ENCODE measurements around the gene CLRN3. TPM values are rescaled to one million over a fixed set of nuclear protein-coding genes. Genes with fewer than 3 reads are reported as not detected.

CLRN3 gene
- total and polyA plus RNA-seq, 9 donors, result 0.24 TPM; not detected in 8

DNA sequence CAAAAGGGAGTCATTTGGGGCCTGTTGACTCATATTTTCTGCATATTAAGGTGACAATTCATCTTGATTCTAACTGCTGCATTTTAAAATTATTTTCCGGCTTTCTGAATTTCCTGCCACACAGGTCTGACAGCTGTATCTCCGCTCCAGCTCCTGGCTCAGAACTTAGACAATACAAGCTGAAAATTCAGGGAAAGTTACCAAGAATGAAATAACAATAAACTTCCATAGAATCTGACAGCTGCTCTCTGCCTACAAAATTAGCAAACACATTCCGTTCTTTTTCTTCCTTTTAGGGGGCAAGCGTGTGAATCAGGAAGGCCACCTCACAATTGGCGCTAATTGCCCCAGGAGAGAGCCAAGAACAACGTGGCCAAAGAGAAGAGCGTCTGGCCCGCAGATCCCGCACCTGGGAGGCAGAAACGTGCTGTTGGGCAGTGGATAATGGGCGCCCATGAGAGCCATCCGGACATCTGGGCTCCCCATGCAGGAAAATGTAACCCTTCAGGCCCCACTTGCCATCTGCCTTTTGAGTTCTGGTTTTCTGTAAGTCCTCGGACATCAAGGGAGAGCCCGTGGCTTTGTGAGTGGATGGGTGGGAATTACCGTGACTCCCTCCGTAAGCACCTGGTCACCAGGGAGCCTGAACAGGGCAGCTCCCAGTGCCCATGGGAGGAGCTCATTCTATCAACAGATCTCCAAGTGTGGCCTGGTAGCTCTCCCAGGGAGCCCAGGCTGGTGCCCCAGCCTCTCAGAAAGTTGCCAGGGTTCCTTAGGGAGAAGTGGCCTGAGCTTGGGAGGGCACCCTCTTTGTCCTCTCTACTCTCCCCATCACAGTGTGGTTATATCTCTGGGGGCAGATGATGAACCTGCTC, 5.0 kb downstream of the CLRN3 start:
- intact Hi-C loops (cut with DNase I), result no loop called here
- Histone ChIP-seq H3K9me3 (no peaks in the 10 kb centered on the region), H3K36me3 (no peaks in the 10 kb centered on the region), H3K27me3 (no peaks in the 10 kb centered on the region), H3K27ac (no peak overlapping the region), H3K4me3 (no peak overlapping the region), H3K4me1 (ENCODE audit: insufficient read depth) (peaks cover 2% of the 10 kb centered on the region)
- TF ChIP-seq POLR2A (IDR thresholded peaks at IDR 0.05) (no peak), EP300 (IDR thresholded peaks at IDR 0.05) (no peak), CTCF (IDR thresholded peaks at IDR 0.05) (no peak)
- DNase-seq, result no peak
- WGBS, 3 donors, result 24 to 44% (median 36%) methylated on average over 16 of the region's 16 CpGs

DNA sequence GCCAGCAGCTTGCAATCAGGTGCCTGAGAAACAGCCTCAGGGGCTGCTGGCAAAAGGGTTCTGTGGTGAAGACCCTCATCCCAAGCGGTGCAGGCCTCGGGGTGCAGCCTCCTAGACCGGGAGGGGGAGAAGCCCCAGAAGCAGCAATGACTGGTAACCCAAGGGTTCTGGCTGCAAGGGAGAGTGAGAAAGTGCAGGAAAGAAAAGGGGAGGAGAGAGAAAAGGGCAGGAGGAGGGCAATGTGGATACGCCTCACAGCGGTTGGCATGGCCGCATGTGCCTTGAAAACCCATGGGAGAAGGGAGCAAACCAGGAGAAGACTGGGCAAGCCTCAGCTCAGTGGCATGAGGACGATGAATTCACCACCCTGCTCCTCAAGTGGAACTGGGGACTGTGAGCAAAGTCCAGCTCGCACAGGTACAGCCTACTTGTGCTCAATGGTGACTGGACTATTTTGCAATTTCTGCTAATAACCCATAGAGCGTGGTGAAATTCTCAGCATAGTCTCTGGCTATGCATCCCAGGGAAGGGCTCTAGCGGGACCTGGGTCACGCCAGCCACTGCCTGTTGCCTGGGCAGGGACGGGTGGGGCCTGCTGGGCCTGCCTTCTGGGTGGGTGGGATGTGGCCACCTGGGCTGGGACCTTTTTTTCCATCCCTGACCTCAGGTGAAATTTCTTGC, 6.2 kb downstream of the CLRN3 start:
- Histone ChIP-seq H3K27ac (no peak overlapping the region), H3K27me3 (no peaks in the 10 kb centered on the region), H3K4me1 (ENCODE audit: insufficient read depth) (peaks cover 2% of the 10 kb centered on the region), H3K4me3 (no peak overlapping the region), H3K36me3 (no peaks in the 10 kb centered on the region), H3K9me3 (no peaks in the 10 kb centered on the region)
- 93 to 95% (median 94%) methylated on average over 12 of the region's 12 CpGs for WGBS, 3 donors
- intact Hi-C loops (cut with DNase I), result no loop called here
- no peak for DNase-seq
- TF ChIP-seq CTCF (IDR thresholded peaks at IDR 0.05), result no peak
- TF ChIP-seq EP300 (IDR thresholded peaks at IDR 0.05), result no peak
- no peak for TF ChIP-seq POLR2A (IDR thresholded peaks at IDR 0.05)

GRCh38 chr10:127884501-127884900, 8.2 kb downstream of the CLRN3 start:
- TF ChIP-seq POLR2A (IDR thresholded peaks at IDR 0.05), result no peak
- no peaks in the 10 kb centered on the region for H3K27me3 ChIP-seq
- intact Hi-C loops (cut with DNase I), result no loop called here
- no peaks in the 10 kb centered on the region for H3K9me3 ChIP-seq
- 80 to 87% (median 83%) methylated on average over 5 of the region's 5 CpGs for WGBS, 3 donors
- peaks cover 2% of the 10 kb centered on the region for H3K4me1 ChIP-seq (ENCODE audit: insufficient read depth)
- no peaks in the 10 kb centered on the region for H3K36me3 ChIP-seq
- H3K4me3 ChIP-seq, result no peak overlapping the region
- no peak overlapping the region for H3K27ac ChIP-seq
- no peak for DNase-seq

GRCh38 chr10:127883516-127883915, 9.2 kb downstream of the CLRN3 start:
- DNase-seq, result no peak
- Histone ChIP-seq H3K4me3 (no peak overlapping the region), H3K9me3 (no peaks in the 10 kb centered on the region), H3K36me3 (no peaks in the 10 kb centered on the region), H3K27ac (no peak overlapping the region), H3K27me3 (no peaks in the 10 kb centered on the region), H3K4me1 (ENCODE audit: insufficient read depth) (peaks cover 2% of the 10 kb centered on the region)
- intact Hi-C loops (cut with DNase I), result no loop called here
- TF ChIP-seq CTCF (IDR thresholded peaks at IDR 0.05) (no peak), EP300 (IDR thresholded peaks at IDR 0.05) (no peak), POLR2A (IDR thresholded peaks at IDR 0.05) (no peak)
- WGBS, 3 donors, result 85 to 91% (median 89%) methylated on average over 10 of the region's 10 CpGs

All from ovary (tissue), 9 donors.